Mucosa of descending colon (tissue), 3 donors: ENCODE measurements around the gene AOPEP. TPM values are rescaled to one million over a fixed set of nuclear protein-coding genes. Genes with fewer than 3 reads are reported as not detected.

Experiments
- ATAC-seq: fragments of 200-7000 bp; cut with Tn5 transposase; one replicate; pipeline ENCODE4 v1.9.1; 2020; ENCODE audit warnings: mild to moderate bottlenecking, moderate library complexity
- DNase-seq, 3 donors: peaks; one replicate each; pipeline ENCODE4 v3.0.0-alpha.2; 2020
- H3K36me3 ChIP-seq: fragments of 200-600 bp; one replicate; pipeline ENCODE4 v1.8.0; 2021; ENCODE audit warnings: low read depth, mild to moderate bottlenecking
- H3K4me1 ChIP-seq: fragments of 200-600 bp; one replicate; pipeline ENCODE4 v1.8.0; 2021; ENCODE audit warnings: low read depth, mild to moderate bottlenecking
- H3K4me3 ChIP-seq: fragments of 200-600 bp; one replicate; pipeline ENCODE4 v1.8.0; 2021; ENCODE audit warnings: mild to moderate bottlenecking
- H3K9me3 ChIP-seq: fragments of 200-600 bp; one replicate; pipeline ENCODE4 v1.8.0; 2021; ENCODE audit warnings: mild to moderate bottlenecking
- CTCF ChIP-seq: fragments of 200-600 bp; IDR thresholded peaks from one replicate; pipeline ENCODE4 v1.8.0; 2022; ENCODE audit warnings: antibody characterized with exemption, mild to moderate bottlenecking
- intact Hi-C, 2 donors: fragments of 100-400 bp; cut with DNase I in 1 of 2; cut with micrococcal nuclease in 1 of 2; formaldehyde crosslinking; loops; one replicate each; pipeline versions ENCODE4 v1.11.0 to v1.11.1; 2022; cut with DNase I, micrococcal nuclease
- total RNA-seq, 3 donors: library from RNA; stranded (reverse); fragmentation: NEBNext Ultra II Directional in 2 of 3; extraction: Animal tissue kit (Norgen Biotek cat#: 25700) in 2 of 3; gene quantifications; one replicate each; pipeline versions ENCODE4 v1.2.1 to v1.2.4, GENCODE V29; 2021 to 2023
- donor health status: DM: no; HTN: no; CAD: no; lungs with moderate emphysema.
- donor health status: DM: no; HTN: no; CAD: no.
- donor health status: DM: no; HTN: yes; CAD: no.

AOPEP gene
- total RNA-seq, 3 donors from 2014 or later: 47.5 to 102 (median 57.8) TPM

GRCh38 chr9:94718936-94719335 lies 7.6 kb upstream of the AOPEP start:
- Histone ChIP-seq H3K4me3 (no peak overlapping the region), H3K36me3 (no peaks in the 10 kb centered on the region), H3K9me3 (no peaks in the 10 kb centered on the region), H3K4me1 (no peaks in the 10 kb centered on the region)
- no peak for ATAC-seq
- no peak for TF ChIP-seq CTCF
- no peak for DNase-seq
- intact Hi-C loops: no loop called here

- Histone ChIP-seq H3K4me3 (no peak overlapping the region), H3K9me3 (no peaks in the 10 kb centered on the region), H3K4me1 (no peaks in the 10 kb centered on the region), H3K36me3 (no peaks in the 10 kb centered on the region)
- DNase-seq: no peak
- intact Hi-C loops: no loop called here
- TF ChIP-seq CTCF: no peak
- ATAC-seq: no peak
Measured at GRCh38 chr9:94719878-94720277, 6.6 kb upstream of the AOPEP start.

GRCh38 chr9:94720846-94721549 lies 5.5 kb upstream of the AOPEP start:
- ATAC-seq (no peak), DNase-seq (no peak)
- no peaks in the 10 kb centered on the region for H3K4me1 ChIP-seq
- no peaks in the 10 kb centered on the region for H3K36me3 ChIP-seq
- no peaks in the 10 kb centered on the region for H3K9me3 ChIP-seq
- intact Hi-C loops: no loop called here
- H3K4me3 ChIP-seq: no peak overlapping the region
- TF ChIP-seq CTCF: no peak

- H3K4me1 ChIP-seq: no peaks in the 10 kb centered on the region
- H3K9me3 ChIP-seq: no peaks in the 10 kb centered on the region
- no peak overlapping the region for H3K4me3 ChIP-seq
- no peak for TF ChIP-seq CTCF
- intact Hi-C loops: no loop called here
- H3K36me3 ChIP-seq: no peaks in the 10 kb centered on the region
- DNase-seq (no peak), ATAC-seq (no peak)
Measured at GRCh38 chr9:94721754-94722153, 4.7 kb upstream of the AOPEP start.

GRCh38 chr9:94725293-94725692 lies 1.2 kb upstream of the AOPEP start:
- Histone ChIP-seq H3K4me3 (no peak overlapping the region), H3K4me1 (peaks cover 7% of the 10 kb centered on the region), H3K36me3 (no peaks in the 10 kb centered on the region), H3K9me3 (no peaks in the 10 kb centered on the region)
- intact Hi-C loops: no loop called here
- no peak for ATAC-seq
- DNase-seq: no peak
- TF ChIP-seq CTCF: no peak

GRCh38 chr9:94728719-94729118 lies 2.2 kb downstream of the AOPEP start:
- peaks cover 7% of the 10 kb centered on the region for H3K4me1 ChIP-seq
- no peak for TF ChIP-seq CTCF

More at GRCh38 chr9:94728719-94729118, 2.2 kb downstream of the AOPEP start:
- intact Hi-C loops: no loop called here
- H3K4me3 ChIP-seq: no peak overlapping the region
- H3K36me3 ChIP-seq: no peaks in the 10 kb centered on the region
- H3K9me3 ChIP-seq: no peaks in the 10 kb centered on the region
- ATAC-seq (no peak), DNase-seq (no peak)
